HG02759 (cell line): ENCODE results near the gene FSTL3.

Experiments used
- ATAC-seq: cut with Tn5 transposase; IDR thresholded peaks from one replicate; pipeline ENCODE4 v1.9.1; 2021; ENCODE audit warnings: mild to moderate bottlenecking, moderate library complexity; ENCODE audit not compliant: unreplicated experiment

FSTL3 gene

GRCh38 chr19:644789-645188 lies 31.4 kb upstream of the FSTL3 start:
- no peak for ATAC-seq

GRCh38 chr19:645912-646778 lies 30.0 kb upstream of the FSTL3 start:
- no peak for ATAC-seq

- no peak for ATAC-seq
These were observed 29.2 kb upstream of the FSTL3 start for GRCh38 chr19:646779-647565.

- no peak for ATAC-seq
These were observed 28.5 kb upstream of the FSTL3 start for GRCh38 chr19:647566-648284.

GRCh38 chr19:648305-648704 lies 27.9 kb upstream of the FSTL3 start:
- no peak for ATAC-seq

- ATAC-seq, result no peak
These were observed 27.0 kb upstream of the FSTL3 start for GRCh38 chr19:648904-649801.

GRCh38 chr19:650121-650520 lies 26.1 kb upstream of the FSTL3 start:
- no peak for ATAC-seq

- no peak for ATAC-seq
These were observed 24.9 kb upstream of the FSTL3 start for GRCh38 chr19:651114-651818.

GRCh38 chr19:651991-652390 lies 24.2 kb upstream of the FSTL3 start:
- no peak for ATAC-seq

GRCh38 chr19:652467-653389 lies 23.5 kb upstream of the FSTL3 start:
- no peak for ATAC-seq

- no peak for ATAC-seq
These were observed 22.8 kb upstream of the FSTL3 start for GRCh38 chr19:653425-653824.

GRCh38 chr19:655691-656090 lies 20.5 kb upstream of the FSTL3 start:
- ATAC-seq, result no peak

GRCh38 chr19:656751-657559 lies 19.2 kb upstream of the FSTL3 start:
- no peak for ATAC-seq

- no peak for ATAC-seq
These were observed 18.6 kb upstream of the FSTL3 start for GRCh38 chr19:657611-658010.

GRCh38 chr19:658059-658839 lies 17.9 kb upstream of the FSTL3 start:
- no peak for ATAC-seq

- ATAC-seq, result no peak
These were observed 17.0 kb upstream of the FSTL3 start for GRCh38 chr19:658916-659839.
